NCI-H1417 treated with DMSO at 0.1 percent for 48 hours (cell line): Measurements from ENCODE around the gene PCED1B.

Experiments used
- DNase-seq: peaks from one replicate; lab custom pipeline; 2025; lab: John Stamatoyannopoulos, UW

PCED1B gene

GRCh38 chr12:47123730-47124129 lies 44.3 kb downstream of the PCED1B start:
- no peak for DNase-seq

DNA sequence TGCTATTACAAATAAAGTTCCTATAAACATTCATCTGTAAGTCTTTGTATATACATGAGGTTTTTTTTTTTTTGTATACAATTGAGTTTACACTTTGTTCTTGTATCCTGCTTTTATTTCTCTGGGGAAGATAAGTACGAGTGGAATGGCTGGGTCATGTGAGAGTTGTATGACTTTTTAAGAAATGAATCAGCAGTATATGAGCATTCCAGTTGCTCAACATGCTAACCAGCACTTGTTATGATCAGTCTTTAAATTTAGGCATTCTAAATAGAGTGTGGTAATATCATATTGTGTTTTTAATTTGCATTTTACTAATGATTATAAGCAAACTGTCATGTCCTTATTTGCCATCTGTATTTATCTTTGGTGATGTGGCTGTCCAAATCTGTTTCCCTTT lies 45.0 kb downstream of the PCED1B start:
- DNase-seq, result no peak

DNA sequence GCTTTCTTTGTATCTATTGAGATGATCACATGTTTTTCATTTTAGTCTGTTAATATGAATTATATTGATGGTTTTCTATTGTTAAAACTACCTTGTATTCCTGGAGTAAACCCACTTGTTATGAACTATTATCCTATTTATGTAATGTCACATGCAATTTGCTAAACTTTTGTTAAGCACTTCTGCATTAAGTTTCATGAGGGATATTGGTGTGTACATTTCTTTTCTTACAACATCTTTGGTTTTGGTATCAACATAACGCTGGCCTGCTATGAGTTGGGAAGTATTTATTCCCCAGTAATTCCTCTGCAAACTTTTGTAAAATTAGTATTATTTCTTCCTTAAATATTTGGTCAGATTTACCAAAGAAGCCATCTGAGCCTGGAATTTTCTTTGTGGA lies 46.8 kb downstream of the PCED1B start:
- no peak for DNase-seq

GRCh38 chr12:47131011-47131410 lies 51.6 kb downstream of the PCED1B start:
- DNase-seq, result no peak

- no peak for DNase-seq
Measured at GRCh38 chr12:47134005-47134404, 54.6 kb downstream of the PCED1B start.

DNA sequence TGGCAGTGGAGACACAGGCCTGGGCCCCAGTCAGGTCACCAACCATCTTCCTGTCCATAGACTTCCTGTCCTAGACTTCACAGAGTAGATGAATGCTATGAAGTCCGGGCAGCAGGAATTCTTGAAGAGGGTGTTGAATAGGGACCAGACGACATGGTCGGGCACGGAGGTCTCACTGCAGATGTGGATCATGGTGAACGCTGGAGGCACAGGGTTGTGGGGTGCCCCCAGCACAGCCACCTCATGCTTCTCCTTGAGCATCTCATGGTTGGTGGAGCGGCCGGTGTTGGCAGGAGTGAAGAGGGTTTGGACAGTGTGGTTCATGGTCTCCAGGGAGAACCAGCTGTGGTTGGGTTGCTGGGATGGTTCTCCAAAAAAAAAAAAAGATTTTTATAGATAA lies 56.2 kb downstream of the PCED1B start:
- no peak for DNase-seq

DNA sequence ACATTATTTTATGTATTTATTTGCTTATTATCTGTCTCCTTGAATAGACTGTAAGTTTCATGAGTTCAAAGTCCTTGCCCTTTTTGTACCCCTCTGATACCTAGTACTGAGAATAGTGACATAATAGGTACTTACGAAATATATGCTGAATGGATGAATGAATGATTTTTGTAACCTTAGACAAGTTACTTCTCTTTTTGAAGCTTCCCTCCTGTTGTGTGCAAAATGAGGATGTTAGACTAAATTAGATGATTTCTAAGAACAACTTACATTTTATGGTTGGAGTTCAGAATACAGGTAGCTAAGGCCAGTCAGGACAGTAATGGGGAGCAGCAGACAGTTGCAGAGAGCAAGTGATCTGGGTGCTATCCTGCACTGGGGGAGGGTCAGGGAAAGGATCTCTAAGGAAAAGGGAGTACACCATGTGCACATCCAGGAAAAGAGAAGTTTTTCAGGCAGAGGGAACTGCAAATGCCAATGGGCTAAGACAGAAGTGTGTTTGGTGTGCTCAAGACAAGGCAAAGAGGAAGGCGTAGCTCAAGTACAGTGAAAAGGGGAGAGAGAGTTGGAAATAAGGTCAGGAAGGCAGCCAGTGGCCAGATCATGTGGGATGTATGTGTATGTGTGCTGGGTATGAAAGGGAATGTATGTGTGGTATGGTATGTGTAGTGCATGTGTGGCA lies 59.7 kb downstream of the PCED1B start:
- no peak for DNase-seq

DNA sequence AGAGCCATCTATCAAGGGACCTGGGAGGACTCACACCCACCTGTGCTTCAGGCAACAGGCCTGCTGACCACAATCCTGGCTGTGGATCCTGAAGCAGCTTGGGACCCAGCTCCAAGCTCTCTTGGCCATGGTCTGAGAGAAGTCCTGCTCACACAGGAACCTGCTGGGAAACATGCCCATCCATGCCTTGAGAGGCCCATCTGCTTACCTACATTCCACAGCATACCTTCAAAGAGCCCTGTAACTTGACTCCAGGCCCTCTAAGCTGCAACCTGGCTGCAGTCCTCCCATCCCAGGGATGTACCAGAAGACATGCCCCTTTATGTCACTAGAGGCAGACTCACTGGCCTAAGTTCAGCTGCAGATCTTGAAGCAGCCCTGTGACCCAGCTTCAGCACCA lies 62.0 kb downstream of the PCED1B start:
- DNase-seq, result no peak

DNA sequence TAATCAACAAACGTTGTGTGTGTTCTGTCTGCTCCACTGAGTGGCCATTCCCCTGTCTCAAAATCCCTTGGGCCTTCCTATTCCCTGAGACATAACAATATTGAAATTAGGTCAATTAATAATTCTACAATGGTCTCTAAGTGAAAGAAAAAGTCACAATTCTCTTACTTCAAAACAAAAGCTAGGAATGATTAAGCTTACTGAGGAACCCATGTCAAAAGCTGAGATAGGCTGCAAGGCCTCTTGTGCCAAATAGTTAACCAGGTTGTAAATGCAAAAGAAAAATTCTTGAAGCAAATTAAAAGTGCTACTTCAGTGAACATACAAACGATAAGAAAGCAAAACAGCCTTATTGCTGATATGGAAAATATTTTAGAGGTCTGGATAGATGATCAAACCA lies 65.3 kb downstream of the PCED1B start:
- no peak for DNase-seq

GRCh38 chr12:47145188-47145587 lies 65.8 kb downstream of the PCED1B start:
- no peak for DNase-seq

- DNase-seq, result no peak
Measured at GRCh38 chr12:47147739-47148138, 68.3 kb downstream of the PCED1B start.

DNA sequence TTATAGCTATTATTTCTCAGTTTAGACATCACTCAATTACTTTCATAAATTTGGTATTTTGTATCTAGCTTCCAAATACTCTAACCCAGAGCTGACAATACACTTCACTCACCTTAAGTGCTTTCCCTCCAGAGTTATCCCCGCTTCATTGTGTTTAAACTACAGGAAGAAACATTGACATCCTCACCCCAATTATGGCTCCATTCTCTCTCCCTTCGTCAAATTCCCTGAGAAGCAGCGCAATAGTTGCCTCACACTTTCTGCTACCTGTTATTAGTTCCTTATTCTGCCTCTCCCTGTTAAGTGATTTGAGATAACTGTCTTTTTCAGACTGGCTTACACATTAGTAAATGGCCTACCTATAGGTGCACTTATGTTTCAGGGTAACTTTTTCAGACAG lies 69.7 kb downstream of the PCED1B start:
- no peak for DNase-seq

- no peak for DNase-seq
Measured at GRCh38 chr12:47152095-47152494, 72.7 kb downstream of the PCED1B start.

DNA sequence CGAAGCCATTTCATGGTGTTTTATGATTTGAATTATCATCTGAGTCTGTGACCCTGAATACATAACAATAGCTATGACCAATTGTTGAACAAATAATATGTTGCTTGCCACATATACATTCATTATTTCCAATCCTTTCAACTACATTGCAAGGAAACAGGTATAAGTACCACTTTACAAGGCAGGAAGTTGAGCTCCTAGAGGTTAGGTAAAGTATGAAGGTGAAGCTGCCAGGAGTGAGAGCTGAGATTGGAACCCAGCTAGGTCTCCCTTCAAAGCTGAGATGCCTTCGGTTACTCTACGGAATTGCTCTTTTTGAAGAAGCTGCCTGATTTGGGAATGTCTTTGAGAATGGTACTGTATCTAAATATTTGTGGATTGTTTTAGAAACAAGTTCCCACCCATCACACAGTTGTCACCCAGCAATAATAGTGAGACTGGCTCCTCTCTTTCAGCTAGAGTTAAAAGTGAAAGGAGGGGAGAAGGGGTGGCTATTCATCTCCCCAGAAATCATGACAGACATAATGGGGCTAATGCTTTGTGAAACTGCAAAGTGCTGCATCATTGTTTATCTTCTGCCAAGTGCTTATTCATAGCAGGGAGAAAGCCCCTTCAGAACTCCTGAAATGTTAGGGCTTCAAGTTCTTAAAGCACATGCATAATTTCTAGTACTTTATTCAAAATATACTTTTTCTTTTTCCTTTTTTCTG lies 76.2 kb downstream of the PCED1B start:
- DNase-seq, result no peak

DNA sequence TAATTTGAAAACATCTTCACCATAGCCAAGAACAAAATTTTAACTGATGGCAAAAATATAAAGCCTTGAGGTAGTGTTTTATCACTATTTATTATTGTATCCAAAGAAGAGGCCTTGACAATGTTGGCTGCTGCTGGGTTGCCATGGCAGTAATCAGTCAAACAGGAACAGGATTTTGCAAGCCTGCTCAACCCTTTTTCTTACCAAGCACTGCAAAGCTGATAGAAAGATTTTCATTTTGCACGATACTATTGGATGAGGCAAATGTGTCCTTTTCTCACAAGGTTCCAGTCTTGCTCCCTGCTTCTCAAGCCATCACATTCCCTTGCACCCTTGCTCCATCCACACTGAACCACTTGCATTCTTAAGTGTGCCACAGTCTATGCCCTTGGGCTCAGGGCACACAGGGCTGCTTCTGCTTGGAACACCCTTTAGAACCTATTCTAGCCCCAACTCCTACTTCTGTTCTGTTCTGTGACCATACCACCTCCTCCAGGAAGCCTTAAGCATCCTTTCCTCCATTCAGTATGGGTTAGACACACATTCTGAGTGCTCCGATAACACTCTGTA lies 76.8 kb downstream of the PCED1B start:
- no peak for DNase-seq

DNA sequence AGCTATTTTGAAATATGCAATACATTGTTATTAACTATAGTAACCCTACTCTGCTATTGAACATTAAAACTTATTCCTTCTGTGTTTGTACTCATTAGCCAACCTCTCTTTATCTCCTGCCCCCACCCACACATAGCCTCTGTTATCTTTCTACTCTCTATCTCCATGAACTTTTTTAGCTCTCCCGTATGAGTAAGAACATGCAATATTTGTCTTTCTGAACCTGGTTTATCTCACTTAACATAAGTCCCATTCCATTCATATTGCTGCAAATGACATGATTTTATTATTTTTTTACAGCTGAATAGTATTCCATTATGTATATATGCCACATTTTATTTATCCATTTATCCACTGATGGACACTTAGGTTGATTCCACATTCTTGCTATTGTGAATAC lies 79.4 kb downstream of the PCED1B start:
- no peak for DNase-seq

DNA sequence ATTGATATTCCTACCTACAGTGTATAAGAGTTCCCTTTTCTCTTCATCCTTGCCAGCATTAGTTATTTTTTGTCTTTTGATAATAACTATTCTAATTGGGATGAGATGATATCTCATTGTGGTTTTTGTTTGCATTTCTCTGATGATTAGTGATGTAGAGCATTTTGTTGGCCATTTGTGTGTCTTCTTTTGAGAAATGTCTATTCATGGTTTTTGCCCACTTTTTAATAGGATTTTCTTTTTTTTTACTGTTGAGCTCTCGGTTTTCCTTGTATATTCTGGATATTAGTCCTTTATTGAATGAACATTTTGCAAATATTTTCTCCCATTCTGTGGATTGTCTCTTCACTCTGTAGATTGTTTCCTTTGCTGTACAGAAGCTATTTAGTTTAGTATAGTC lies 79.9 kb downstream of the PCED1B start:
- DNase-seq, result no peak

DNA sequence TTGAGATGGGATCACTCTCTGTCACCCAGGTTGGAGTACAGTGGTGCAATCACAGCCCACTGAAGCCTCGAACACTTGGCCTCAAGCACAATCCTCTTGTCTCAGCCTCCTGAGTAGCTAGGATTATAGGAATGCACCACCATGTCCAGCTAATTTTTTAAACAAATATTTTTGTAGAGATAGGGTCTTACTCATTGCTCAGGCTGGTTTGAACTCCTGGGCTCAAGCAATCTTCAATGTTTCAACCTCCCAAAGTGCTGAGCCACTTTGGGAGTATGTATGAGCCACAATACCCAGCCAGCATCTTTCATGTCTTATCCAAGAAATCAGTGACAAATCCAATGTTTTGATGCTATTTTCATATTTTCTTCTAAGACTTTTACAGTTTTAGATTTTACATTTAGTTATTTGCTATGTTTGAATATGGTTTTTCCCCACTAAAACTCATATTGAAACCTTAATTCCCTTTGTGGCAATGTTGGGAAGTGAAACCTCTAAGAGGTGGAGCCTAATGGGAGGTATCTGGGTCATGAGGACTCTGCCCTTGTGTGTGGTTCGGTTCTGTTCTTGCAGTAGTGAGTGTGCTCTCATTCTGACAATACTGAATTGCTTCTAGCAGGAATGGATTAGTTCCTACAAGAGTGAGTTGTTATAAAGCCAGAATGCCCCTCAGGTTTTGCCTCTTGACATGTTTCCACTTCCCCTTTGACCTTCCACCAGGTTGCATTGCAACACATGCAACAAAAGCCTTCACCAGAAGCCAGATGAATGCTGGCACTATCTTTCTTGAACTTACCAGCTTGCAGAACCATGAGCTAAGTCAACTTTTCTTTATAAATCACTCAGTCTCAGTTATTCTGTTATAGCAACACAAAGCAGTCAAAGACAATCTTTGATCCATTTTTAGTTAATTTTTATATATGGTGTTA lies 81.2 kb downstream of the PCED1B start:
- DNase-seq, result no peak

DNA sequence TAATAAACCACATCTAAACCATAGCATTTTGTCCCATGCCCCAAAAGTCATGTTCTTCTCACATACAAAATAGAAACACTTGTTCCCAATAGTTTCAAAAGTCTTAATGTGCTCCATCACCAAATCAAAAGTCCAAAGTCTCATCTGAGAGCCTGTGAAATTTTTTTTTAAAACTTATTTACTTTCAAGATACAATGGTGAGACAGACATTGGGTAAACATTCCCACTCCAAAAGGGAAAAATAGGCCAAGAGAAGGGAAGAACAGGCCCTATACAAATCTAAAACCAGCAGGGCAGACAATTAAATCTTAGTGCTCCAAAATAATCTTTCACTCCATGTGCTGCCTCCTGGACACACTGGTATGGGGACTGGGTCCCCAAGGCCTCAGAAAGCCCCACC lies 84.7 kb downstream of the PCED1B start:
- no peak for DNase-seq

GRCh38 chr12:47164724-47165439 lies 85.5 kb downstream of the PCED1B start:
- no peak for DNase-seq

DNA sequence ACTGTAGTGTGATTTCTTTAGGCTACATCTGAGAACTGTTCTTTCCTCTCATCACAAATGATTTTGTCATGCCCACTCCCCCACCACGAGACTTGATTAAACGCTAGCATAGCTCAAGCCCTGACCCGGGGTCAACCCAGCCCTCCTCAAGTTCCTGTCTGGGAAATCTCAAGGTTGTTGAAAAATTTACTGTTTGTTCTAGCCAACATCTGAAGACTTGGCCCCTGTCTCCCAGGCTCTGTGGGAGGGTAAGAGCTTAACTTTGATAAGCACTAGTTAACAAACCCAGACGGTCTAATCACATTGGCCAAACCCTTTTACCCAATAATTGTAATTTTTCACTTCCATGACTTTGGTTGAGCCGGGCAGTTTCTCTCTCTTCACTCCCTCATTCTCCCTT lies 86.5 kb downstream of the PCED1B start:
- DNase-seq, result no peak

GRCh38 chr12:47166365-47166764 lies 86.9 kb downstream of the PCED1B start:
- no peak for DNase-seq
